GM19239 (cell line): ENCODE measurements around the gene PRR12.

Source experiments
- DNase-seq: peaks from one replicate; pipeline ENCODE4 v3.0.0; 2011; ENCODE audit warnings: low spot score; ENCODE audit not compliant: insufficient read length
- FAIRE-seq: peaks from 2 replicates; lab custom pipeline; 2011; peaks lifted over from hg19 to GRCh38; lab: Jason Lieb, UNC

The PRR12 gene

GRCh38 chr19:49639401-49640112 is 48.6 kb downstream of the PRR12 start:
- FAIRE-seq (no peak), DNase-seq (no peak)

DNA sequence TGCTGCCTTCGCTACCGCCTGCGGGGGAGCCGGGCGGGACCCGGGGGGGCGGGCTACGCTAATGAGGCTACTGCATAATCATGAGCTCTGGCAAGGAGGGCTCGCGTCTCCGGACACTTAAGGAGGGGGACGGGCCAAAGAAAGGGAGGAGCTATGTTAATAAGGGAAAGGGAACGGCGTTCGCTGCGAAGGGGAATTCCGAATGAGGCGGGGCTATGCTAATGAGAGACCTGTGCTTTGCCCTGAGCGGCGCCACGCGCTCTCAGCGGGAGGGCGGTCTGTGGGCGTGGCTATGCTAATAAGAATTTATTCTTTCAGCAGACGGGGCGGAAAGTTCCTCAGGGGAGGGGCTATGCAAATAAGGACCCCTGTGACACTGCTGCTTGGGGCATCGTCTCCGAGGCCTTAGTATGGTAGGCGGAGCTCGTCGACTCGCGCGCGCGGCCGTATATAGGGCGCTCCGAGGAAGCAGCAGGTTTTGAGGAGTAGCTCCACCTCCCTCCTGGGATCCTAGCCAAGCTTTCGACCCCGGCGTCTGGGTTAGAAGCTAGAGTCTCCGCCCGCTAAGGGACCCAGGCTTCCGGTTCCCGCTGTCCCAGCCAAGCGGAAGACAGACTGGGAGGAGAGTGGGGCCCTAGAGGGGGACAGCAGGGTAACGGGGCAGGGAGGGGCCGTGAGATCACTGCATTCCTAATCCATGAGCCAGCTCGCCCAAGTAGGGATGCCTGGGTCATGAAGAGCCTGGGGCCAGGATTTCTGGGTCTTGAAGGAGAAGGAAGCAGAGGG is 49.3 kb downstream of the PRR12 start, which contains the start of gene RRAS:
TSS of gene RRAS (minus strand) at position 31 of the 786 bp plus-strand sequence. CDS start 45 bp downstream, outside the sequence.
- FAIRE-seq (peak; percentile 99), DNase-seq (peak; percentile 91)

- peak; percentile 94 for DNase-seq
- peak; percentile 97 for FAIRE-seq
Measured at GRCh38 chr19:49641688-49642491, 50.9 kb downstream of the PRR12 start, which contains the start of gene SCAF1. SCAF1 (plus strand) TSS chr19:49642209; CDS start chr19:49645027, 2,818 bp downstream.

DNA sequence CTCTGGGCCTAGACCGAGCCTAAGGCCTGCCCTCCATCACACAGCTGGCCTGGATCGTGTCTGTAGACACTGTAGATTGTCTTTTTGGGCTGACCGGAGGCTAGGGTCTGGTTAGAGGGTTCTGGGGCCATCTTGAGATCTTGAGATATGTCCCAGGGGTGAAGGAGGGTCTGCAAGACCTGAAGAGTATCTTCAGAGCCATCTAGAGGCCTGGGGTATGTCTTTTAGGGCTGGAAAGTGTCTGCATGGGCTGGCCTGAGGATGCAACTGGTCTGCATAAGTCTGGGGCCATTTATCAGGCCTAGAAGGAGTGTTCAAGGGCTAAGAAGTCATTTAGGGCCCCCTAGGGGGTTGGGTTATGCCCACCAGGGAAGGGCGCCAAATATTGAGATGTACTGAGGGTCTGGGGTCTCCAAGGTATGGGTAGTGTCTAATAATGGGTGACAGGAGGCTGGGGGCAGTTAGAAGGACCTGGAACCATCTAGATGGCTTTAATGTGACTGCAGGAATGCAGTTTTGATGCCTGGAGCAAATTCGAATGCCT is 51.6 kb downstream of the PRR12 start:
- DNase-seq, result no peak
- FAIRE-seq, result peak; percentile 40

DNA sequence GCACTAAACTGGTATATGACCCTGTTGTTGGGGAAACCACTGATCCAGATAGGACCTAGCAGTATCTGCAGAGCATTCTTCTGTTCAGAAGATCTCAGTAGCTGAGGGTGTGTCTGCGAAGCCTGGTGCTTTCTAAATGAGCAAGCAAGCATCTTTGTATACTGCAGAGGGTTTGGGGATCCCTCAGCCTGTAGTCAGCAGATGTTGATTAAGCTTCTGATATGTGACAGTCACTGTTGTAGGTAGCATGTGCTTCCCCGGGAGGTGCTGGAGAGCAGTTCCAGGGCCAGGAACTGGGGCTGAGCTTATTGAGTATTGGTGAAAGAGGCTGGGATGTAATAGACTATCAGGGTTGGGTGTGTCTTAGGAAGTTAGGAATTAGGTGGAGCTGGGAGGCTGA is 52.5 kb downstream of the PRR12 start:
- no peak for DNase-seq
- FAIRE-seq, result peak; percentile 75

DNA sequence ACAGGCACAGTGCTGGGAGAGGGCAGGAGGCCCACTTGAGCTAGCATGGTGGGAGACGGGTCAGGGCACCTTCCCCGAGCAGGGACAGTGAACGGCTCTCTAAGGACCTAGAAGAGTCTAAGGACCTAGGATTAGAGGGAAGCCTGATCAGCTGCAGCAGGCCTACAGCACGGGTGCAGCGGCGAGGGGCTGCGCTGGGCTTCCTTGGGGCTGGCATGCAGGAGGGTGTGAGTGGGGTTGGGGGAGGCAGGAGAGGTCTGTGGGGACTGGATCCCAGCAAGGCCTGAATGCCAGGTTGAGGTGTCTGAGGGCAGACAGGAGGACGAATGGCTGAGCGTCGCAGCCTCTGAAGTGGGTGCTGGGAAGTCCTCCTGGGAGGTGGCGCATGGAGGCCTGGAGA is 54.6 kb downstream of the PRR12 start:
- FAIRE-seq, result no peak
- no peak for DNase-seq

DNA sequence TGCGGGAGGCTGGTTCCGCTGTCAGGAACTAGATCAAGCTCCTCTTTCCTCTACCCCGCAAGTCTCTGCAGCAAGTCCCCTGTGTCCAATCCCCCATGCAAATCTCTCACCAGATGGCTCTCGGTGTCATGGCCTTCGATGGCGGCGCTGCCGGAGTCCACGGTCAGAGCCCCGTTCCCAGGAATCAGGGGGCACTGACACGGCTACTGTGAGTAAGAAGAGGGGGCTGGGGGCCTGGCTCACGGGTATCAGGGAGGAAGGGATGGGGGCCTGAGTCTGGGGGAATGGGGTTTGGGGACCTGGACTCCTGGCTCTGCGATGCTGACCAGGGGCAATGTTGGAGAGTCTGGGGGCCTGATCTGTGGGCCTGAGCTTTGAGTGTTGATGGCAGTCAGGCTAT is 55.0 kb downstream of the PRR12 start:
- DNase-seq, result no peak
- no peak for FAIRE-seq

- no peak for DNase-seq
- no peak for FAIRE-seq
Measured at GRCh38 chr19:49646586-49646985, 55.6 kb downstream of the PRR12 start.

- FAIRE-seq (no peak), DNase-seq (no peak)
Measured at GRCh38 chr19:49651029-49651819, 60.2 kb downstream of the PRR12 start.

- DNase-seq, result no peak
- no peak for FAIRE-seq
Measured at GRCh38 chr19:49651820-49652550, 61.0 kb downstream of the PRR12 start.

- DNase-seq (no peak), FAIRE-seq (no peak)
Measured at GRCh38 chr19:49652551-49653465, 61.8 kb downstream of the PRR12 start.

- DNase-seq (no peak), FAIRE-seq (no peak)
Measured at GRCh38 chr19:49653466-49653806, 62.5 kb downstream of the PRR12 start.

GRCh38 chr19:49654581-49654980 is 63.6 kb downstream of the PRR12 start:
- DNase-seq (no peak), FAIRE-seq (no peak)

- no peak for DNase-seq
- FAIRE-seq, result no peak
Measured at GRCh38 chr19:49655570-49656455, 64.8 kb downstream of the PRR12 start.

GRCh38 chr19:49656456-49657109 is 65.6 kb downstream of the PRR12 start:
- DNase-seq (no peak), FAIRE-seq (no peak)

- DNase-seq (no peak), FAIRE-seq (no peak)
Measured at GRCh38 chr19:49657493-49658138, 66.6 kb downstream of the PRR12 start.
